Heart left ventricle (tissue), 13 donors: Measurements from ENCODE around the gene EEF2K.

Experiments
- POLR2A ChIP-seq, 2 donors: fragments of 450-650 bp; IDR thresholded peaks; one replicate each; pipeline ENCODE4 v1.6.1; 2017; ENCODE audit warnings: antibody characterized with exemption in 2 of 2, mild to moderate bottlenecking in 2 of 2, moderate library complexity in 2 of 2
- TF ChIP-seq, protein P1 (sequence below), 12 donors: fragments of 200-600 bp; sonication (generic) in 4 of 12; IDR thresholded peaks; one replicate each; pipeline versions ENCODE4 v1.5.0 to v1.8.0; 2018 to 2022; ENCODE audit warnings: antibody characterized with exemption in 12 of 12, mild to moderate bottlenecking in 5 of 12
- donor health status: ischemic (EF 13 %, LVEDD 7.1; RV severe dilation, severe dysfunction).
- donor health status: DM: no; HTN: yes; CAD: no.
- donor health status: DM: no; HTN: no; CAD: no.
- donor health status: ischemic (EF 25% LVEDD 6.9; RV normal size, moderate dysfunction).
- donor health status: ischemic (EF 25% LVEDD 5.7; RV mildly dilated, moderate dysfunction).
- donor health status: ischemic (EF 35%, LVEDD 5.7; RV mildly dilated, moderate dysfunction).
- donor health status: nonischemic (EF 11% LVEDD 7.7; RV severe dilation, severe dysfunction).
- donor health status: DM: yes; HTN: yes; CAD: no.
- donor health status: PGD.
- donor health status: ischemic (EF 29% LVEDD 5.4; RV normal size, mild dysfunction).
- donor health status: nonischemic (EF 23%, LVEDD 6.1; RV moderate dilation, normal function).

DNA sequence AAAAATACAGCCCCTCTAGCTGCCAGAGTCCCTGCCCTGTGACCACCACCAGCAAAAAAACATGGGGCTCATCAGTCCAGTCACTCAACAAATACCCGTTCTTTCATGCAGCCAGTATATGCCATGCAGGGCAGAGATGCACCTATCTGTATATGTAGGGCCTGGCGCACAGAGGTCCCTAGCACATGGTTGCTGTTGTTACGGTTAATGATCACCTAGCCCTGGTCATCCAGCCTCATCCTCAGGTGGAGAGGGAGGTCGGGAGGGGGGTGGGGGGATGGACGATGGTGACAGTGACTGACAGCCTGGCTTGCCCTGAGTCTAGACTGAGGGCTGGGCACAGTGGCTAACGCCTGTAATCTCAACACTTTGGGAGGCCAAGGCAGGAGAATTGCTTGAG lies 42.3 kb upstream of the EEF2K start:
- TF ChIP-seq POLR2A (IDR thresholded peaks at IDR 0.05) = no peak
- TF ChIP-seq, protein P1, sequence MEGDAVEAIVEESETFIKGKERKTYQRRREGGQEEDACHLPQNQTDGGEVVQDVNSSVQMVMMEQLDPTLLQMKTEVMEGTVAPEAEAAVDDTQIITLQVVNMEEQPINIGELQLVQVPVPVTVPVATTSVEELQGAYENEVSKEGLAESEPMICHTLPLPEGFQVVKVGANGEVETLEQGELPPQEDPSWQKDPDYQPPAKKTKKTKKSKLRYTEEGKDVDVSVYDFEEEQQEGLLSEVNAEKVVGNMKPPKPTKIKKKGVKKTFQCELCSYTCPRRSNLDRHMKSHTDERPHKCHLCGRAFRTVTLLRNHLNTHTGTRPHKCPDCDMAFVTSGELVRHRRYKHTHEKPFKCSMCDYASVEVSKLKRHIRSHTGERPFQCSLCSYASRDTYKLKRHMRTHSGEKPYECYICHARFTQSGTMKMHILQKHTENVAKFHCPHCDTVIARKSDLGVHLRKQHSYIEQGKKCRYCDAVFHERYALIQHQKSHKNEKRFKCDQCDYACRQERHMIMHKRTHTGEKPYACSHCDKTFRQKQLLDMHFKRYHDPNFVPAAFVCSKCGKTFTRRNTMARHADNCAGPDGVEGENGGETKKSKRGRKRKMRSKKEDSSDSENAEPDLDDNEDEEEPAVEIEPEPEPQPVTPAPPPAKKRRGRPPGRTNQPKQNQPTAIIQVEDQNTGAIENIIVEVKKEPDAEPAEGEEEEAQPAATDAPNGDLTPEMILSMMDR (IDR thresholded peaks at IDR 0.05) = no peak
